Renal pelvis (tissue), 4 donors: Measurements from ENCODE around the gene RAI14. TPM values are rescaled to one million over a fixed set of nuclear protein-coding genes. Genes with fewer than 3 reads are reported as not detected.
"Not testable (repeated sequence)": the region's sequence is repeated elsewhere in the genome, so short reads cannot be mapped to it uniquely, and the experiment has no call there.

Source experiments
- DNase-seq: peaks from one replicate; pipeline ENCODE4 v3.0.0-alpha.2; 2013
- polyA plus RNA-seq, 3 donors: library from polyadenylated mRNA; unstranded; fragments of 120-200 nt; gene quantifications; one replicate each; pipeline ENCODE4 v1.2.1, GENCODE V29; 2013; ENCODE audit not compliant: insufficient read length in 3 of 3

Gene RAI14
- polyA plus RNA-seq, 3 donors = 87.9 to 88.9 (median 87.9) TPM

- DNase-seq = no peak
Measured at GRCh38 chr5:34722183-34722582, 66.1 kb downstream of the RAI14 start.

- no peak for DNase-seq
Measured at GRCh38 chr5:34724741-34725140, 68.6 kb downstream of the RAI14 start.

- not testable (repeated sequence) for DNase-seq
Measured at GRCh38 chr5:34727166-34727749, 71.1 kb downstream of the RAI14 start.

- no peak for DNase-seq
Measured at GRCh38 chr5:34728236-34728635, 72.1 kb downstream of the RAI14 start.

- no peak for DNase-seq
Measured at GRCh38 chr5:34731435-34732232, 75.5 kb downstream of the RAI14 start.

- no peak for DNase-seq
Measured at GRCh38 chr5:34734326-34734725, 78.2 kb downstream of the RAI14 start.

GRCh38 chr5:34735491-34736426, 79.6 kb downstream of the RAI14 start:
- no peak for DNase-seq

GRCh38 chr5:34736445-34737115, 80.5 kb downstream of the RAI14 start:
- no peak for DNase-seq

GRCh38 chr5:34737731-34738130, 81.6 kb downstream of the RAI14 start:
- DNase-seq = no peak

GRCh38 chr5:34738381-34738780, 82.3 kb downstream of the RAI14 start:
- DNase-seq = no peak

GRCh38 chr5:34740389-34740806, 84.3 kb downstream of the RAI14 start:
- DNase-seq = peak; percentile 75

- DNase-seq = no peak
Measured at GRCh38 chr5:34742061-34742460, 85.9 kb downstream of the RAI14 start.

GRCh38 chr5:34743878-34744277, 87.8 kb downstream of the RAI14 start:
- no peak for DNase-seq

- DNase-seq = no peak
Measured at GRCh38 chr5:34748431-34748830, 92.3 kb downstream of the RAI14 start.

- no peak for DNase-seq
Measured at GRCh38 chr5:34749431-34749873, 93.3 kb downstream of the RAI14 start.

- DNase-seq = no peak
Measured at GRCh38 chr5:34750206-34750605, 94.1 kb downstream of the RAI14 start.

- DNase-seq = no peak
Measured at GRCh38 chr5:34751807-34752736, 95.9 kb downstream of the RAI14 start.

- DNase-seq = not testable (repeated sequence)
Measured at GRCh38 chr5:34753236-34753635, 97.1 kb downstream of the RAI14 start.

GRCh38 chr5:34755926-34756325, 99.8 kb downstream of the RAI14 start:
- DNase-seq = no peak

GRCh38 chr5:34756781-34757624, 100.9 kb downstream of the RAI14 start:
- DNase-seq = peak; percentile 87
